ENCODE data around the gene HLA-DMA. TPM values are rescaled to one million over a fixed set of nuclear protein-coding genes. Genes with fewer than 3 reads are reported as not detected.
A peak's percentile ranks its signal among the peaks of the same experiment; 100 is the strongest.

Gene HLA-DMA
- total and polyA plus RNA-seq, 2 of the 13 experiments (the other 11 are each of a cell fraction or from before 2014, with no cell fraction given): 0.70 to 0.71 TPM

DNA sequence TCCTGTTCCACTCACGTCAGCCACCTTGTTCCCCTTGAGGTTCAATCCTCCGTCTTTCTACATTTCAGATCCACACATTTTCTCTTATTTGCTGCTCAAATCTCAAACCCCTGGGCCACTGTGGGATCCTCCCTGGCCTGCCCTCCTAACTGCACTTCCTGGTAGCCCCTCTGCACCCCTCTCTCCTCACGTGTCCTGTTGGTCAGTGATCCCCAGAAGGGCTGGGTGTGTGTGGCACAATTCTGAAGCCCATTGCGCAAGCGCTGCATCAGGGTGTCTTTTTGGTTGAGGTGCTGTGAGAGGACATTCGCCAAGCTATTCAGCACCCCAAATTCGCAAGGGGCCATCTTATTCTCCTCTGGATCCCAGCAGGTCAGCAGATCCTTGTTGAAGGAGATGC lies 14.4 kb downstream of the HLA-DMA start:
- H2AFZ ChIP-seq (ENCODE audit: low read length): no peak overlapping the region
- ChIA-PET CTCF (ENCODE audit: low intra/inter-chr PET ratio, low total read pairs) (interaction anchor here (1.3 kb wide), 1 partner anchor 46 kb away, joined by 4 read pairs; no protein-coding TSS in a partner anchor), POLR2A (no interaction called here)
- 38% methylated on average over 6 of the region's 7 CpGs for WGBS (ENCODE audit: low lambda C conversion rate)
- H3K4me3 ChIP-seq (replicated peaks in 1 of 3; ENCODE audit: insufficient read depth in 1 of 3, low read depth in 2 of 3, low read length in 3 of 3): no peak overlapping the region
- H3K9me3 ChIP-seq (ENCODE audit: low read length): no peaks in the 10 kb centered on the region
- no TSS peak for BruUV-seq (replicated peaks)
- H3K4me1 ChIP-seq (ENCODE audit: insufficient read depth, low read length): no peaks in the 10 kb centered on the region
- FAIRE-seq: no peak
- no peaks in the 10 kb centered on the region for H3K79me2 ChIP-seq (ENCODE audit: insufficient read depth, low read length)
- intact Hi-C loops (cut with micrococcal nuclease; ENCODE audit: unreplicated experiment) (no loop called here), in situ Hi-C loops (cut with HindIII; ENCODE audit: extremely low pct_ligation_motif_present, low pct_unique_long_range_greater_than_20kb) (loop anchor here (5.0 kb wide), 1 partner anchor 44 kb away; no protein-coding TSS in a partner anchor)
- TF ChIP-seq ZFX (CRISPR knock-in tag; IDR thresholded peaks at IDR 0.05; ENCODE audit: low read depth): no peak
- TF ChIP-seq ZNF616 (CRISPR knock-in tag; IDR thresholded peaks at IDR 0.05; ENCODE audit: low read depth): no peak
- TF ChIP-seq, protein P1, sequence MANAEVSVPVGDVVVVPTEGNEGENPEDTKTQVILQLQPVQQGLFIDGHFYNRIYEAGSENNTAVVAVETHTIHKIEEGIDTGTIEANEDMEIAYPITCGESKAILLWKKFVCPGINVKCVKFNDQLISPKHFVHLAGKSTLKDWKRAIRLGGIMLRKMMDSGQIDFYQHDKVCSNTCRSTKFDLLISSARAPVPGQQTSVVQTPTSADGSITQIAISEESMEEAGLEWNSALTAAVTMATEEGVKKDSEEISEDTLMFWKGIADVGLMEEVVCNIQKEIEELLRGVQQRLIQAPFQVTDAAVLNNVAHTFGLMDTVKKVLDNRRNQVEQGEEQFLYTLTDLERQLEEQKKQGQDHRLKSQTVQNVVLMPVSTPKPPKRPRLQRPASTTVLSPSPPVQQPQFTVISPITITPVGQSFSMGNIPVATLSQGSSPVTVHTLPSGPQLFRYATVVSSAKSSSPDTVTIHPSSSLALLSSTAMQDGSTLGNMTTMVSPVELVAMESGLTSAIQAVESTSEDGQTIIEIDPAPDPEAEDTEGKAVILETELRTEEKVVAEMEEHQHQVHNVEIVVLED (CRISPR knock-in tag; IDR thresholded peaks at IDR 0.05; ENCODE audit: borderline replicate concordance): no peak
- no peak for TF ChIP-seq ZNF326 (CRISPR knock-in tag; IDR thresholded peaks at IDR 0.05; ENCODE audit: borderline replicate concordance)
- TF ChIP-seq CEBPB (IDR thresholded peaks at IDR 0.05; ENCODE audit: borderline replicate concordance, low read depth, low read length): peak; percentile 91
- peak; percentile 52 for TF ChIP-seq CEBPG (CRISPR knock-in tag; IDR thresholded peaks at IDR 0.05)
- no peak for TF ChIP-seq SNAI1 (CRISPR knock-in tag; IDR thresholded peaks at IDR 0.05; ENCODE audit: borderline replicate concordance)
- TF ChIP-seq AKNA (CRISPR knock-in tag; IDR thresholded peaks at IDR 0.05; ENCODE audit: borderline replicate concordance): no peak
- no peak overlapping the region for H3K27ac ChIP-seq (ENCODE audit: extremely low read length, insufficient read depth, low read length)
- no peak for DNase-seq (ENCODE audit: low spot score)
- H3K4me2 ChIP-seq (ENCODE audit: low read depth, low read length): no peak overlapping the region
- no peak overlapping the region for H3K9ac ChIP-seq (ENCODE audit: insufficient read depth, low read depth, low read length)
- no peaks in the 10 kb centered on the region for H4K20me1 ChIP-seq (ENCODE audit: insufficient read depth, low read length)
- ATAC-seq: no peak
- no peaks in the 10 kb centered on the region for H3K36me3 ChIP-seq (replicated peaks in 1 of 2; ENCODE audit: control insufficient read depth in 1 of 2, insufficient read depth in 2 of 2, low read length in 2 of 2)
- H3K27me3 ChIP-seq (ENCODE audit: control insufficient read depth in 1 of 2, insufficient read depth in 2 of 2, low read length in 2 of 2): peaks cover 2 to 34% of the 10 kb centered on the region in 2 experiments; a peak in 3 of 5 replicates
